Progenitor cell of endocrine pancreas (in vitro differentiated cells): ENCODE results near the gene MAPK14. TPM values are rescaled to one million over a fixed set of nuclear protein-coding genes. Genes with fewer than 3 reads are reported as not detected.
A peak's percentile ranks its signal among the peaks of the same experiment; 100 is the strongest.

Source experiments
- DNase-seq: peaks from one replicate; pipeline ENCODE4 v3.0.0; 2021; ENCODE audit warnings: low spot score; ENCODE audit not compliant: unreplicated experiment
- H3K27ac Mint-ChIP-seq: 2 replicates; pipeline ENCODE4 v1.8.0; 2021; ENCODE audit warnings: mild to moderate bottlenecking, moderate library complexity, mixed read lengths
- H3K27me3 Mint-ChIP-seq: 2 replicates; pipeline ENCODE4 v1.8.0; 2021; ENCODE audit warnings: mixed read lengths
- H3K36me3 Mint-ChIP-seq: 2 replicates; pipeline ENCODE4 v1.8.0; 2022; ENCODE audit warnings: mixed read lengths; ENCODE audit not compliant: insufficient read depth
- H3K4me1 Mint-ChIP-seq: 2 replicates; pipeline ENCODE4 v1.8.0; 2021; ENCODE audit warnings: low read depth, mixed read lengths
- H3K4me3 Mint-ChIP-seq: 2 replicates; pipeline ENCODE4 v1.8.0; 2021; ENCODE audit warnings: low read depth, mild to moderate bottlenecking, moderate library complexity, mixed read lengths
- H3K9me3 Mint-ChIP-seq: 2 replicates; pipeline ENCODE4 v1.8.0; 2021; ENCODE audit warnings: low read depth, mixed read lengths
- total RNA-seq: library from RNA; stranded (reverse); gene quantifications from 2 replicates; pipeline ENCODE4 v1.2.1, GENCODE V29; 2021
- TF ChIP-seq, protein P1 (sequence below): fragments of 200-600 bp; sonication (generic); IDR thresholded peaks from one replicate; pipeline ENCODE4 v1.5.0; 2021; ENCODE audit warnings: antibody characterized with exemption, mild to moderate bottlenecking; ENCODE audit not compliant: unreplicated experiment

Gene MAPK14
- total RNA-seq, 1 donor from 2014 or later, result 43.7 TPM

DNA sequence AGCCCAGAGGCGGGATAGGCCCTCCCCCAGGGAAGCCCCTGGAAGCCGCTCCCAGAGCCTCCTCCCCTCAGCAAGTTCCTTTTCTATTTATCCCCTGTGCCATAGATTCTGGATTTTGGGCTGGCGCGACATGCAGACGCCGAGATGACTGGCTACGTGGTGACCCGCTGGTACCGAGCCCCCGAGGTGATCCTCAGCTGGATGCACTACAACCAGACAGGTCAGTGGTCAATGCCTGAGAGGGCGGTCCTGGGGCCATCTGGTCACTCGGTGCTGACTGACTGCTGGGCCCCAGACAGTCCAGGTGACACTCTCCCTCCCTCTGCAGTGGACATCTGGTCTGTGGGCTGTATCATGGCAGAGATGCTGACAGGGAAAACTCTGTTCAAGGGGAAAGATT is 108.9 kb downstream of the MAPK14 start:
- Mint-ChIP-seq H3K27me3 (peaks cover 3% of the 10 kb centered on the region), H3K9me3 (no peaks in the 10 kb centered on the region), H3K36me3 (peaks cover 21% of the 10 kb centered on the region), H3K27ac (no peak overlapping the region), H3K4me1 (peaks cover 11% of the 10 kb centered on the region), H3K4me3 (no peak overlapping the region)
- DNase-seq, result no peak
- TF ChIP-seq, protein P1, sequence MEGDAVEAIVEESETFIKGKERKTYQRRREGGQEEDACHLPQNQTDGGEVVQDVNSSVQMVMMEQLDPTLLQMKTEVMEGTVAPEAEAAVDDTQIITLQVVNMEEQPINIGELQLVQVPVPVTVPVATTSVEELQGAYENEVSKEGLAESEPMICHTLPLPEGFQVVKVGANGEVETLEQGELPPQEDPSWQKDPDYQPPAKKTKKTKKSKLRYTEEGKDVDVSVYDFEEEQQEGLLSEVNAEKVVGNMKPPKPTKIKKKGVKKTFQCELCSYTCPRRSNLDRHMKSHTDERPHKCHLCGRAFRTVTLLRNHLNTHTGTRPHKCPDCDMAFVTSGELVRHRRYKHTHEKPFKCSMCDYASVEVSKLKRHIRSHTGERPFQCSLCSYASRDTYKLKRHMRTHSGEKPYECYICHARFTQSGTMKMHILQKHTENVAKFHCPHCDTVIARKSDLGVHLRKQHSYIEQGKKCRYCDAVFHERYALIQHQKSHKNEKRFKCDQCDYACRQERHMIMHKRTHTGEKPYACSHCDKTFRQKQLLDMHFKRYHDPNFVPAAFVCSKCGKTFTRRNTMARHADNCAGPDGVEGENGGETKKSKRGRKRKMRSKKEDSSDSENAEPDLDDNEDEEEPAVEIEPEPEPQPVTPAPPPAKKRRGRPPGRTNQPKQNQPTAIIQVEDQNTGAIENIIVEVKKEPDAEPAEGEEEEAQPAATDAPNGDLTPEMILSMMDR, result no peak

DNA sequence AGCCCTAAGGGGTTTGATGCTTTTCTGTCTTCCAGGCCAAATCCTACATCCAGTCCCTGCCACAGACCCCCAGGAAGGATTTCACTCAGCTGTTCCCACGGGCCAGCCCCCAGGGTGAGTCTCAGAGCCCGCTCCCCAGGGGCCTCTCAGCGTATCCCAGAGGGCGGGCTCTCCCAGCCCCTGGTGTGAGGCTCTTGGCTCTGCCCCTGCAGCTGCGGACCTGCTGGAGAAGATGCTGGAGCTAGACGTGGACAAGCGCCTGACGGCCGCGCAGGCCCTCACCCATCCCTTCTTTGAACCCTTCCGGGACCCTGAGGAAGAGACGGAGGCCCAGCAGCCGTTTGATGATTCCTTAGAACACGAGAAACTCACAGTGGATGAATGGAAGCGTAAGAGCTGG is 111.1 kb downstream of the MAPK14 start:
- Mint-ChIP-seq H3K4me1 (peaks cover 4% of the 10 kb centered on the region), H3K27me3 (peaks cover 2% of the 10 kb centered on the region), H3K9me3 (no peaks in the 10 kb centered on the region), H3K27ac (no peak overlapping the region), H3K36me3 (peaks cover 20% of the 10 kb centered on the region), H3K4me3 (no peak overlapping the region)
- TF ChIP-seq, protein P1, result no peak
- DNase-seq, result no peak

DNA sequence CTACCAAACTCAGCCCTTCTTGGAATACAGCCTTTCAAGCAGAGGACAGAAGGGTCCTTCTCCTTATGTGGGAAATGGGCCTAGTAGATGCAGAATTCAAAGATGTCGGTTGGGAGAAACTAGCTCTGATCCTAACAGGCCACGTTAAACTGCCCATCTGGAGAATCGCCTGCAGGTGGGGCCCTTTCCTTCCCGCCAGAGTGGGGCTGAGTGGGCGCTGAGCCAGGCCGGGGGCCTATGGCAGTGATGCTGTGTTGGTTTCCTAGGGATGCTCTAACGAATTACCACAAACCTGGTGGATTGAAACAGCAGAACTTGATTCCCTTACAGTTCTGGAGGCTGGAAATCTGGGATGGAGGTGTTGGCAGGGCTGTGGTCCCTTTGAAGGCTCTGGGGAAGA is 111.8 kb downstream of the MAPK14 start:
- Mint-ChIP-seq H3K27me3 (no peaks in the 10 kb centered on the region), H3K9me3 (no peaks in the 10 kb centered on the region)
- DNase-seq, result no peak

DNA sequence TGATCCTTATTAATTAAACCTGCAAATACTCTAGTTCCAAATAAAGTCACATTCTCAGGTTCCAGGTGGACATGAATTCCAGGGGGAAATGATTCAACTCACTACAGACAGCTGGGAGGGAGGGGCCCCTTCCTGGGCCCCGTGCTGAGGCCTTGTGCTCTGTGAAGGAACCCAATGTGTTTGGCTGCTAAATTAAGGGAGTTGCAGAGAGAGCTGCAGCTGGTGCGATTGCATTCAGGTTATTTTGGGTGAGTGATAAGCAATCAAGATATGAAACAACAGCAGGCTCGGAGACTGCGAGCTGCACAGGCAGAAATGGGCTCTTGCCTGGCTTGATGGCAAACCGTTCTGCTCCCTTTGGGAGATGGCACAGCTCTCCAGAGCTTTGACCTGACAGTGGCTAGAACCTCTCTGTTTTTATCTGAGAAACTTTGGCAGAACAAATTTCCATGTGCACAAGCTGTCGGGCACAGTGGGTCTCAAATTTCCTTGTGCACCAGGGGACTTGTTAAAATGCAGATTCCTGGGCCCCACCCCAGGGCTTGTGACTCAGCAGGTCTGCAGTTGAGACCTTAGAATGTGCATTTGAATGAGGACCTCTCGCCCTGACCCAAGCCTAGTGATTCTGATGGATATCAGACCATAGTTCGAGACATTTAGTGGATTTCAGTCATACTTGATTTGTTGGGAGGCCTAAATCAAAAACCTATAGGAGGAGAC is 112.5 kb downstream of the MAPK14 start:
- TF ChIP-seq, protein P1, result no peak
- peaks cover 4% of the 10 kb centered on the region for H3K4me1 Mint-ChIP-seq
- no peak overlapping the region for H3K4me3 Mint-ChIP-seq
- H3K27me3 Mint-ChIP-seq, result no peaks in the 10 kb centered on the region
- H3K27ac Mint-ChIP-seq, result no peak overlapping the region
- DNase-seq, result no peak
- no peaks in the 10 kb centered on the region for H3K9me3 Mint-ChIP-seq
- peaks cover 15% of the 10 kb centered on the region for H3K36me3 Mint-ChIP-seq

More for the DNA sequence above, 111.8 kb downstream of the MAPK14 start:
- no peak overlapping the region for H3K4me3 Mint-ChIP-seq
- no peak overlapping the region for H3K27ac Mint-ChIP-seq
- peaks cover 4% of the 10 kb centered on the region for H3K4me1 Mint-ChIP-seq
- peaks cover 16% of the 10 kb centered on the region for H3K36me3 Mint-ChIP-seq
- TF ChIP-seq, protein P1, result peak; percentile 41

DNA sequence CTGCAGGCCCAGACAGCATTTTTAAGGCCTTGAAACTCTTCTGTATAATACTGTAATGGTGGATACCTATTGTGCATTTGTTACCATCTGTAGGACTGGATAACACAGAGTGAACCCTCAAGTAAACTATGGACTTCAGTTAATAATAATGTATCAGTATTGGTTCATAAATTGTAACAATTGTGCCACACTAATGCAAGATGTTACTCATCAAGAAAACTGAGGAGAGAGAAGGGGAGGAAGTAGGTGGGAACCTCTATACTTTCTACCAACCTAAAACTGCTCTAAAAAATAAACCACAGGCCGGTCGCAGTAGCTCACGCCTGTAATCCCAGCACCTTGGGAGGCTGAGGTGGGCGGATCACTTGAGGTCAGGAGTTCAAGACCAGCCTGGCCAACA is 113.5 kb downstream of the MAPK14 start:
- Mint-ChIP-seq H3K27ac (no peak overlapping the region), H3K4me1 (peaks cover 4% of the 10 kb centered on the region), H3K4me3 (no peak overlapping the region), H3K36me3 (peaks cover 11% of the 10 kb centered on the region), H3K27me3 (no peaks in the 10 kb centered on the region), H3K9me3 (no peaks in the 10 kb centered on the region)
- no peak for DNase-seq
- TF ChIP-seq, protein P1, result no peak
